ENCODE measurements around the gene MTERF2. TPM values are rescaled to one million over a fixed set of nuclear protein-coding genes. Genes with fewer than 3 reads are reported as not detected.
"Not testable (repeated sequence)": the region's sequence is repeated elsewhere in the genome, so short reads cannot be mapped to it uniquely, and the experiment has no call there.

MTERF2 gene
- total RNA-seq, 2 experiments from 2014 or later, result 8.8 to 10.4 TPM

DNA sequence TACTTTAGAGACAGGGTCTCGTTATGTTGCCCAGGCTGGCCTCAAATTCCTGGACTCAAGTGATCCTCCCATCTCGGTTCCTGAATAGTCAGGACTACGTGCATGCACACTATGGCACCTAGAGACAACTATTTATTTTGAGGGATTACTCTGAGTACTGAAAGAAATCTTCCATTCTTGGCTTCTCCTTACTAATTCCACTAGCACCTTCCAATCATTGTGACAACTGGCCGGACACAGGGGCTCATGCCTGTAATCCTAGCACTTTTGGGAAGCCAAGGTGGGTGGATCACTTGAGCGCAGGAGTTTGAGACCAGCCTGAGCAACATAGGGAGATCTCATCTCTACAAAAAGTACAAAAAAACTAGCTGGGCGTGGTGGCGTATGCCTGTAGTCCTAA is 42.1 kb upstream of the MTERF2 start:
- POLR2A ChIA-PET, result no interaction called here
- CTCF ChIA-PET (ENCODE audit: unreplicated experiment), result no interaction called here
- no peak overlapping the region for H3K27ac ChIP-seq (ENCODE audit: low read depth, low read length, poor library complexity, severe bottlenecking)
- H3K9me3 ChIP-seq (ENCODE audit: low read length), result no peaks in the 10 kb centered on the region
- BruUV-seq (replicated peaks), result no TSS peak
- no peaks in the 10 kb centered on the region for H3K79me2 ChIP-seq (ENCODE audit: insufficient read depth, low read depth, low read length)
- H3K4me2 ChIP-seq (ENCODE audit: low read length), result no peak overlapping the region
- no peaks in the 10 kb centered on the region for H3K36me3 ChIP-seq (ENCODE audit: insufficient read depth, low read length)
- TF ChIP-seq, protein P1, sequence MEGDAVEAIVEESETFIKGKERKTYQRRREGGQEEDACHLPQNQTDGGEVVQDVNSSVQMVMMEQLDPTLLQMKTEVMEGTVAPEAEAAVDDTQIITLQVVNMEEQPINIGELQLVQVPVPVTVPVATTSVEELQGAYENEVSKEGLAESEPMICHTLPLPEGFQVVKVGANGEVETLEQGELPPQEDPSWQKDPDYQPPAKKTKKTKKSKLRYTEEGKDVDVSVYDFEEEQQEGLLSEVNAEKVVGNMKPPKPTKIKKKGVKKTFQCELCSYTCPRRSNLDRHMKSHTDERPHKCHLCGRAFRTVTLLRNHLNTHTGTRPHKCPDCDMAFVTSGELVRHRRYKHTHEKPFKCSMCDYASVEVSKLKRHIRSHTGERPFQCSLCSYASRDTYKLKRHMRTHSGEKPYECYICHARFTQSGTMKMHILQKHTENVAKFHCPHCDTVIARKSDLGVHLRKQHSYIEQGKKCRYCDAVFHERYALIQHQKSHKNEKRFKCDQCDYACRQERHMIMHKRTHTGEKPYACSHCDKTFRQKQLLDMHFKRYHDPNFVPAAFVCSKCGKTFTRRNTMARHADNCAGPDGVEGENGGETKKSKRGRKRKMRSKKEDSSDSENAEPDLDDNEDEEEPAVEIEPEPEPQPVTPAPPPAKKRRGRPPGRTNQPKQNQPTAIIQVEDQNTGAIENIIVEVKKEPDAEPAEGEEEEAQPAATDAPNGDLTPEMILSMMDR (conservative IDR thresholded peaks at IDR 0.05; ENCODE audit: low read length), result no peak
- no peak for TF ChIP-seq EZH2phosphoT487 (IDR thresholded peaks at IDR 0.05; ENCODE audit: borderline replicate concordance, low read depth, low read length)
- no peaks in the 10 kb centered on the region for H3K9me2 ChIP-seq (ENCODE audit: insufficient read depth, low read length)
- no peak overlapping the region for H2AFZ ChIP-seq (ENCODE audit: low read length)
- DNase-seq (ENCODE audit: low spot score), result no peak
- no peaks in the 10 kb centered on the region for H3K4me1 ChIP-seq (ENCODE audit: insufficient read depth, low read length, poor library complexity, severe bottlenecking)
- intact Hi-C loops (cut with micrococcal nuclease; ENCODE audit: unreplicated experiment), result no loop called here
- no peak overlapping the region for H3K4me3 ChIP-seq (ENCODE audit: low read depth, low read length, poor library complexity, severe bottlenecking)
- H4K20me1 ChIP-seq (ENCODE audit: insufficient read depth, low read length), result no peaks in the 10 kb centered on the region

DNA sequence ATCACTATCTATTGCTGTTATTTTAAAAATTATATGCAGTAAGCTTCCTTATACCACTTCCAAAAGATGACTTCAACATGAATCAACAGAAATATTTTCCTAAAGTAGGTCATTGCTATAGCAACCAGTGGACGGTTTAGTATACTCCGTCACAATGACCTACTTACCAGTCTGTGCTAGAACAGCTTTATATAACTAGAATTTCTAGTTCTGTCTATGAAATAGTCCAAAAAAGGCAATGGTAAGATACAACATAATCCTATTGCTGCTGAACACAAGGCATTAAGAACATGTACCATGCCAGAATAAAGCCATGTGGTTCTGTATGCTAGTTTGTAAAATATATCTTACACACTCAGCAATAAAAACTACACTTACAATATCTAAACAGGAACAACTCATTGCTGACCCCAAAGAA is 40.7 kb upstream of the MTERF2 start:
- intact Hi-C loops (cut with micrococcal nuclease; ENCODE audit: unreplicated experiment), result no loop called here
- no peak for DNase-seq (ENCODE audit: low spot score)
- no peaks in the 10 kb centered on the region for H3K9me3 ChIP-seq (ENCODE audit: low read length)
- H3K4me3 ChIP-seq (ENCODE audit: low read depth, low read length, poor library complexity, severe bottlenecking), result no peak overlapping the region
- no peak overlapping the region for H3K4me2 ChIP-seq (ENCODE audit: low read length)
- H3K4me1 ChIP-seq (ENCODE audit: insufficient read depth, low read length, poor library complexity, severe bottlenecking), result no peaks in the 10 kb centered on the region
- POLR2A ChIA-PET, result no interaction called here
- H2AFZ ChIP-seq (ENCODE audit: low read length), result no peak overlapping the region
- no peaks in the 10 kb centered on the region for H3K36me3 ChIP-seq (ENCODE audit: insufficient read depth, low read length)
- H4K20me1 ChIP-seq (ENCODE audit: insufficient read depth, low read length), result no peaks in the 10 kb centered on the region
- BruUV-seq (replicated peaks), result no TSS peak
- no peaks in the 10 kb centered on the region for H3K79me2 ChIP-seq (ENCODE audit: insufficient read depth, low read depth, low read length)
- no peak overlapping the region for H3K27ac ChIP-seq (ENCODE audit: low read depth, low read length, poor library complexity, severe bottlenecking)
- TF ChIP-seq, protein P1 (conservative IDR thresholded peaks at IDR 0.05; ENCODE audit: low read length), result no peak
- TF ChIP-seq EZH2phosphoT487 (IDR thresholded peaks at IDR 0.05; ENCODE audit: borderline replicate concordance, low read depth, low read length), result no peak
- no peaks in the 10 kb centered on the region for H3K9me2 ChIP-seq (ENCODE audit: insufficient read depth, low read length)
- CTCF ChIA-PET (ENCODE audit: unreplicated experiment), result no interaction called here

DNA sequence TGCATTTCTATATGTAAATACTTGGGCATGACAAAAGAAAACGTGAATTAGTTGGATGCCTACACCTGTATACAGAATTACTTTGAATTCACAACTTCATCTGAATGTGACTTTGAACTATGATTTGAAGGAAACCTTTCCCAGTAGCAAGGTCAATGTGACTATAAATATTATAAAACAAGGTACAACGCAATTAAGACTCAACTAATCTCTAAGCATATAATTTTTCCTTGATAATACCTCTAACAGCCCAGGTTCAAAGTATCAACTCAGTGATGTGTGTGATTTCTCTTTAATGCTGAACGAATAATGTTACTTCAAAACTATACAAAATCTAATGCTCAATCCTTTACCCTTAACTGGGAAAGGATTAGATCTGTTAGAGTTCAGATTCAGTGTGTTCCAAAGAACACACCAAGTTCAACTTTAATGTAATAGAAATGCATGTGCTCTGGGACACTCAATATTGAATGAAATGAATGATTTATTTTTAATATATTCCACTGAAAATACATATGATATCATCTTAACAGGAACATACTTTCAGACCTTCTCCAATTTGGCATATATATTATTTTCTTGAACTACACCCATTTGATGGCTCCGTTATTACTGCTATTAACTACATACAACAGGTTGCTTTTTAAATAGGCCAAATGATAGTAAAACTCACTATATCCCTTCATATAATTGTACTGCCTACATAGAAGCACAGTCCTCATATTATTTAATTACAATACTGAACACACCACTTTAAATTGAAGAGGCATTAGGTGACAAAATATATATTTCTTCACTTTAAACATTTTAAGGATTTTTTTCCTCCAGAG is 40.1 kb upstream of the MTERF2 start:
- Histone ChIP-seq H2AFZ (ENCODE audit: low read length) (no peak overlapping the region), H3K79me2 (ENCODE audit: insufficient read depth, low read depth, low read length) (no peaks in the 10 kb centered on the region), H3K9me3 (ENCODE audit: low read length) (no peaks in the 10 kb centered on the region), H3K36me3 (ENCODE audit: insufficient read depth, low read length) (no peaks in the 10 kb centered on the region), H3K4me1 (ENCODE audit: insufficient read depth, low read length, poor library complexity, severe bottlenecking) (no peaks in the 10 kb centered on the region), H3K4me3 (ENCODE audit: low read depth, low read length, poor library complexity, severe bottlenecking) (no peak overlapping the region), H3K9me2 (ENCODE audit: insufficient read depth, low read length) (no peaks in the 10 kb centered on the region), H4K20me1 (ENCODE audit: insufficient read depth, low read length) (no peaks in the 10 kb centered on the region), H3K27ac (ENCODE audit: low read depth, low read length, poor library complexity, severe bottlenecking) (no peak overlapping the region), H3K4me2 (ENCODE audit: low read length) (no peak overlapping the region)
- POLR2A ChIA-PET, result no interaction called here
- intact Hi-C loops (cut with micrococcal nuclease; ENCODE audit: unreplicated experiment), result no loop called here
- DNase-seq (ENCODE audit: low spot score), result no peak
- BruUV-seq (replicated peaks), result no TSS peak
- CTCF ChIA-PET (ENCODE audit: unreplicated experiment), result no interaction called here
- TF ChIP-seq, protein P1 (conservative IDR thresholded peaks at IDR 0.05; ENCODE audit: low read length), result no peak
- no peak for TF ChIP-seq EZH2phosphoT487 (IDR thresholded peaks at IDR 0.05; ENCODE audit: borderline replicate concordance, low read depth, low read length)

DNA sequence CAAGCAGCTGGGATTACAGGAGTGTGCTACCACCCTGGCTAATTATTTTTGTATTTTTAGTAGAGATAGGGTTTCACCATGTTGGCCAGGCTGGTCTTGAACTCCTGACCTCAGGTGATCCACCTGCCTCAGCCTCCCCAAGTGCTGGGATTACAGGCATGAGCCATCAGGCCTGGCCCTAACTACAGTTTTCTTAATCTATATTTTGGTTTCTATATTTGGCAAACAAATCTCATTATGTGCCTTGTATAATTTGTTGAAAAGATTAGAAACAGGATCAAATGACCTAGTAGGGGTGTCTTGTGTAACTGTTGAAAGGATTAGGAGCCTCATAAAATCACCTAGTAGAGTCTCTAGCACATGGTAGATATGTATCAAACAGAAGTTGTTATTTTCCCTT is 39.4 kb upstream of the MTERF2 start:
- H3K4me2 ChIP-seq (ENCODE audit: low read length); DNase-seq (ENCODE audit: low spot score); H3K27ac ChIP-seq (ENCODE audit: low read depth, low read length, poor library complexity, severe bottlenecking); H3K9me3 ChIP-seq (ENCODE audit: low read length); H3K4me3 ChIP-seq (ENCODE audit: low read depth, low read length, poor library complexity, severe bottlenecking); POLR2A ChIA-PET; CTCF ChIA-PET (ENCODE audit: unreplicated experiment); intact Hi-C loops (cut with micrococcal nuclease; ENCODE audit: unreplicated experiment); BruUV-seq (replicated peaks); H2AFZ ChIP-seq (ENCODE audit: low read length); H3K9me2 ChIP-seq (ENCODE audit: insufficient read depth, low read length); H3K36me3 ChIP-seq (ENCODE audit: insufficient read depth, low read length); H4K20me1 ChIP-seq (ENCODE audit: insufficient read depth, low read length); H3K79me2 ChIP-seq (ENCODE audit: insufficient read depth, low read depth, low read length); H3K4me1 ChIP-seq (ENCODE audit: insufficient read depth, low read length, poor library complexity, severe bottlenecking): not testable (repeated sequence)
